Superior temporal gyrus (tissue), 1 donor: ENCODE results near the gene NCOR1.

ENCODE experiments used
- DNase-seq: peaks from one replicate; pipeline ENCODE4 v3.0.0-alpha.2; 2016; ENCODE audit errors: extremely low spot score

NCOR1 gene

DNA sequence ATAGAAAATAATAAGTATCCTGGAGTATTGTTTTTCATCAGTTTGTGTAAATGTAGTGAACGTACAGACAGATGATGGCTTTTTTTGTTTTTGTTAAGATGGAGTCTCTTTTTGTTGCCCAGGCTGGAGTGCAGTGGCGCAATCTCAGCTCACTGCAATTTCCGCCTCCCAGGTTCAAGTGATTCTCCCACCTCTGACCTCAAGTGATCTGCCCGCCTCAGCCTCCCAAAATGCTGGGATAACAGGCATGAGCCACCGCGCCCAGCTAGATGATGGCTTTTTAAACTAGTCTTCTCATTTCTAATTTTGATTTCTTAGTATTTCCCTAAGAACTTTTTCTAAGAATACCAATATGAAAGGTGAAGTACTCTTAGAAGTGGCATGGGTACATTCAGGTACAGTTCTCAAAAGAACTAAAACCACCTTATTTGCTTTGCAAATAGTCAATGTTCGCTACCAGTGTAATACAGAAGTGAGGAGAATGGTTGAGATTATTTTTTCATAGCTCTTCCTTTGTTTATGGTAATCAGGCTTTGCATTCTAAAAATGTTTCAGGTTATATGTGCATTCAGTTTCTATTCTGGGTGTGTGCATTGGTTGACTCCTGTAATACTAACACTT lies 181.5 kb downstream of the NCOR1 start:
- DNase-seq, result no peak

- DNase-seq, result peak; percentile 71
Observed at GRCh38 chr17:16027708-16028584, 187.4 kb downstream of the NCOR1 start.

DNA sequence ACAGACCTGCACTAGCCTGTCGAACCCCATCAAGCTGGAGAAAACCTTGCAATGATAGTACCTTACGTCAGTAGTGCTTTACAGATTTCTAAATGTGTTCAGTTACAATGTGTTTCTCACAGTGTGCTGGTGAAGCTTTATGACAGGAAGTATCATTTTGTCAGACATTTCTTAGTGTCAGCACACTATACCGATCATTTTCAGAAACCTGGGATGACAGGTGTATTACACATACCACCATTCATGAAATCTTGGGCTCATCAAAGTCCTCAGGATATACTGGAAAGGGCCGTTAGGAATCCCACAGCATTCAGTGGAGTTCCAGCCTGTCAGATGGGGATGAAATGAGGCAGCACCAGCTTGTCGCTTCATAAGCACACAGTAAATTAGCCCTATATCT lies 188.4 kb downstream of the NCOR1 start:
- DNase-seq, result peak; percentile 11

GRCh38 chr17:16025202-16025601 lies 190.1 kb downstream of the NCOR1 start:
- DNase-seq, result no peak

DNA sequence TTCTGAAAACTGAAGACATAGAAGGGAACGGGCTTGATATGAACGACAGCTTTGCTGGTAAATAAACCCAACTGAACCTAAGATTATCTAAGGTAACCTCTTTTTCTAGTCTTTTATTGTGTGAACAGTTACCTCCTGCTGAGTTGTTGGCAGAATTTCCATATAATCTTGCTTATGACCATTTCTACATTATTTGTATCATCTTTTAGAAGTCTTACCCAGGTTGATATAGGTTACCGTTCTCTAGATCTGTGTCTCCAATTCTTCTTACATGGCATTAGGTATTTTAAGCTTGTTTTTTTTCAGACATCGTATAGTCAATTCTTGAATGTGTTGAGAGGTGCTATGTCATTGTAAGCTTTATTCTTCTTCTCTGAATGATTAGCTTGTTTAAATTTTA lies 191.5 kb downstream of the NCOR1 start:
- DNase-seq, result peak; percentile 13

GRCh38 chr17:16019347-16019746 lies 196.0 kb downstream of the NCOR1 start:
- no peak for DNase-seq

DNA sequence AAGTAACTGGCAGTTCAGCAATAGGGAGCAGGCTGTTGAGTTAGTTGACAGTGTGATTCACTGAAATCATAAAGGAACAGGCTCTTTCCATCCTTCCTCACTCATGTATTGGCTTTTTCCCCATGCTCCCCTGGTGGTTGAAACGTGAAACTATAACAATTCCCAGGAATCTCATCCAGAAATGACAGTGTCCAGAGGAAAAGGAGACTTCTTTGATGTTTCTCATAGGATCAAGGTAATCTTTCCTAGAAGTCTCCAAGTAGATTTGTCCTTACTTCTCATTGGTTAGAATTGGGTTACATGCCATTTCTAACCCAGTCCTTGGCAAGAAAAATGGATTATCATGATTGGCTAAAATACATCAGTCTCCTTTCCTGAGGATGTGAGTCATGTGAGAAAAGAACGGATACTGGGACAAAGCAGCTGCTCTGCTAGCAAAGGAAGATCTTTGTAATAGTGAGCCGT lies 201.4 kb downstream of the NCOR1 start:
- DNase-seq, result peak; percentile 48

DNA sequence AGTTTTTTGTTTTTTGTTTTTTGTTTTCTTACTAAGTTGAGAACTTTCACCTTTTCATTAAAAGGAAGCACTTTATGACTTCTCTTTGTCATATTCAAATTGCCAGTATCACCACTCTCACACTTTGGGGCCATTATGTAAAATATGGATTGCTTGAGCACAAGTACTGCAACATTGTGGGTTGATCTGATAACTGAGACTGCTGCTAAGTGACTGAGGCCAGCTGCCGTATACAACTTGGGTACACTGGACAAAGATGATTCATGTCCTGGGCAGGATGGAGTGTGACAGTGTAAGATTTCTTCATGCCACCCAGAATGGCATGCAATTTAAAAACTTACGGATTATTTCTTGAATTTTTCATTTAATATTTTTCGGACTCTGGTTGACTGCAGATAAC lies 207.9 kb downstream of the NCOR1 start:
- no peak for DNase-seq

DNA sequence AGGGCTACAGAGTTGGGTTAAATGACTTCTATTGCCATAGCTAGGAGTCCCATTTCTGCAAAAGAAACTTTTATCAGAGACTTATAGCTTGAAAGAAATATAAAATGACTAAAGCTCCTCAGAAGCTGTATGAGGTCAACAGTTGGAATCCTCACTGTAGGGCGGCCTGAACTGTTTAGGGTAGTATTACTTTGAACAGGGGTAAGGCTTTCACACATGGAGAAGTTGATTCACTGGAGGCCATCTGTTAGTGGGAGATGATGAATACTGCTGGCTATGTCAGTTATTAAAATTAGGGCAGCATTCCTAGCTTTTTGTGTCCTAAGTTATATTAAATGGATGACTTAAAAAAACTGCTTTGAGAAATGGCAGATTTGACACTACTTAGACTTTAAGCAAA lies 209.7 kb downstream of the NCOR1 start:
- DNase-seq, result no peak

- DNase-seq, result no peak
Observed at GRCh38 chr17:16003841-16004240, 211.5 kb downstream of the NCOR1 start.

GRCh38 chr17:16002708-16003260 lies 212.6 kb downstream of the NCOR1 start:
- no peak for DNase-seq

DNA sequence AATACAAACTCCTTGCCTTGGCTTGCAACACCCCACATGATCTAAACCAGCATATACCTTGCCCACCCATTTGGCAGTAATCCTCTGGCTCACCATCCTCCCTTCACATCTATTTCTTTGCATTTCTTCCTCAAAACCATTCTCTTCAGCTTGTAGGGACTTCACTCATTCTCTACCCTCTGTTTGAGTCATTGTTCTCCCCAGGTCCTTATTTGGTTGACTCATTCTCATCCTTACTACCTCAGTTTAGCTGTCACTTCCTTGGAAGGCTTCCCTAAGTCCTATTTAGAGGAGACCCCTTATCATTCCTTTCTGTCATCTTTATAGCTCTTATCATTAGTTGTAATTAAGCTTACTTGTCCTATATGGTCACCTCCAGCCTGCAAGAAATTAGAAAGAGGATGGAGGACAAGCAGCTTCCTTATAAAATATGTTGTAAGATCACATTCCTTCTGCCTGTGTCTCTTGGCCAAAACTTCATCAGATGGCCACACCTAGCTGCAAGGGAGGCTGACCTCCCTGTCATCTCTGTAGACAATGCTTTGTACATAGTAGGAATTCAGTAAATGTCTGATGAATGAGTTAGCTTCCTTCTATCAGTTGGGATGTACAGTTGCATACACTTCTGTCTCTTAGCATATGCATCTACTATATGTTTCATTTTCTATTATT lies 214.0 kb downstream of the NCOR1 start:
- DNase-seq, result no peak

GRCh38 chr17:15999974-16000827 lies 215.1 kb downstream of the NCOR1 start:
- DNase-seq, result no peak

DNA sequence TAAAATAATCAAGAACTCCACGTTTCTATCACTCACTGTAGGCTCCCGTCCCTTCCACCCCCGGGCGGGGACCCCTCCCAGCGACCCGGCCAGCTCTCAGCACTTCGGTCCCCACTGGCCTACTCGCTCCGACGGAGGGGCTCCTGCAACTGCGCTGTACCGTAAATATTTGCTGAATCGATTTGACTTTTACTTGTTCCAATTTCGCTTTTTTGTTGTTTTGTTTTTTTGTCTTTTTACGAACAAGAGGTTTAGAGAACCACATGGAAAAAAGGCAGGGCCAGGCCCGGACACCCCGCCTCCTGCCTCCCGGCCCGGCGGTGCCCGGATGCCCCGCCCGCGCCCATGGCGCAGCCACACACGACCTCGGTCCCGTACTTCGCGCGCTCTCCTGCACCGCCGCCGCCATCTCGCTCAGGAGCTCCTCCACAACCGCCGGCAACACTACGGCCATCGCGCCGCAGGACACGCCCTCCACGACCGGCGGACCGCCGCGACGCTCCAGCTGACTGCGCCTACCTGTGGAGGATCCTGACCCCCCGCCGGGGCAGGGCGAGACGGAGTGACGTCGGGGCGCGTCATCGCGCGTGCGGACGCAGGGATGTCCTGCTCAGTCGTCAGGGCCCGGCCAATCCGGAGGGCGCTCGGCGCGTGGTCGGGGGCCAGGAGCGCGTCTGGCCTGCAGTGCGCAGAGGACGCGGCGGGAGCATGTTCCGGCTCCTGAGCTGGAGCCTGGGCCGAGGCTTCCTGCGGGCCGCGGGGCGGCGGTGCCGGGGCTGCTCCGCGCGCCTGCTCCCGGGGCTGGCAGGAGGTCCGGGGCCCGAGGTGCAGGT lies 216.0 kb downstream of the NCOR1 start, which contains the start of the genes TTC19 and ZSWIM7:
TSS of gene TTC19 (plus strand) at position 684 of the 833 bp plus-strand sequence. CDS start at position 709, 25 bp downstream.
TSS of gene ZSWIM7 (minus strand) at position 564 of the 833 bp plus-strand sequence. CDS start at position 454, 110 bp downstream.
- DNase-seq, result peak; percentile 96

- DNase-seq, result peak; percentile 41
Observed at GRCh38 chr17:15998031-15998562, 217.2 kb downstream of the NCOR1 start.

GRCh38 chr17:15996322-15996721 lies 219.0 kb downstream of the NCOR1 start:
- no peak for DNase-seq

GRCh38 chr17:15981646-15982580 lies 233.4 kb downstream of the NCOR1 start:
- DNase-seq, result no peak

GRCh38 chr17:15981208-15981607 lies 234.1 kb downstream of the NCOR1 start:
- no peak for DNase-seq
